HTR-8/SVneo (cell line): ENCODE results near the gene ARHGEF10L.

Experiments used
- DNase-seq: peaks from one replicate; pipeline ENCODE4 v3.0.0; 2011; ENCODE audit warnings: low spot score, mixed read lengths; ENCODE audit not compliant: insufficient read length
- FAIRE-seq: peaks from 2 replicates; lab custom pipeline; 2011; peaks lifted over from hg19 to GRCh38; lab: Jason Lieb, UNC

ARHGEF10L gene

DNA sequence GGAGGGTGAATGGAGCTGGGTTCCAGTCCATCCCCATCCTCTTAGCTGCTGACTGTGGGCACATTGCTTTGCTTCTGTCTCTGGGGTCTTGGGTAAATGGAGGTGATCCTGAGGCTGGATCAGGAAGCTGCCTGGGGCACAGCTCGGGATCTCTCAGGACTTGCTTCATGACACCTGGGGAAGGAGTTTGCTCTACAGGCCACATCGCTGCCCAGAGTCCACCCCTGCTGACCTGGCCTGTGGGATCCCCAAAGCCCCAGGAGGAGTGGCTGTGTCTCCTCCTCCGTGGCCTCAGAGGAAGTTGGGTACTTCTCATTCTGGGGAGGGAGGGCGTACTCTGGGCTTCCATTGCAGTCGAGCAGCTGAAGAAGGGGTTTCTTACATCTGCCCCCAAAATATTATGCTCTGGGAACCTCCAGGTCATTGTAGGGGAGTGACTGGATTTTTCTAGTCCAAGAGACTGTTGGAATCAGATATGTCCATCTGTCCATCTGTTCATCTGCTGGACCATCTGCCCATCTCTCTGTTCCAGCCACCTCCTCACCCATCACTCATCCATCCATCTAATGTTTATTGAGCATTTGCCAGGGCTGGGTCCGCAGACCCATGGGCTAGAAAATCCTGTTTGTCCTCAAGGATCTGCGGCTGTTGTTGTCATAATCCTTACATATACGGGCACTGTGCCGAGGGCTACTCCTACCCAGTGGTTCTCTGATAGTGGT lies 45.9 kb downstream of the ARHGEF10L start:
- FAIRE-seq (no peak), DNase-seq (no peak)

DNA sequence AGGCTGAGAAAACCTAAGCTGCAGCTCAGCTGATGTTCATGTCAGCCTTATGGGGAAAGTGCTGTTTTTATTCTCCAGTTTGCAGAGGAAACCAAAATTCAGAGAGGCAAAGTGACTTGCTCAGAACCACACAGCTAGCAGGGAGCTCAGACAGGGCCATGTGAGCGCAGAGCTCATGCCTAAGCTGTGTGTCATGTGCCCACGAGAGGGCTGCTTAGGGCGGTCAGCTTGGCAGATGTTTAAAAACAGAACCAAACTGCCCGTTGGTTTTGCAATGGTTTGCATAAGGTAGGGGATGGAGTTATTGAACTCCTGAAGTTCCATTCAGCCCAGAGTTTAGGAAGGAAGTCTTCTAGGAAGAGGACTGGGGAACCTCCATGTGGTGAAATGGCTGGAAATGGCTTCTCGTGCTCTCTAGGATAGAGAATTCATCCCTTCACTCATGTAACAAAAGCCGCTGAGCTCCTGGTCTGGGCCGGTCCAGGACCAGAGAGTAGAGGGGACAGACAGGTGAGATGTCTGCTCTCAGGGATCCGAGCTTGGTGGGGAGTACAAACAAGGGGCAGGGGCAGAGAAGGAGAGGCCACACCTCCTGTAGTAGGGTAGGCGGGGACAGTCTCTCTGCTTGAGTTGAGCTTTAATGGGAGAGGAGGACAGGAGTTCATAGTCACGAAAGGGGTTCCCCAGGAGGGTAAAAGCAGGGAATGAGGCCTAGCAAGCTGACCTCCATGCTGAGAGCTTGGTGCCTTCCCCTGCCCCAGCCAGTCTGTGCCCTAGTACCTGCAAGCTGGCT lies 46.9 kb downstream of the ARHGEF10L start:
- DNase-seq (peak; percentile 25), FAIRE-seq (no peak)

DNA sequence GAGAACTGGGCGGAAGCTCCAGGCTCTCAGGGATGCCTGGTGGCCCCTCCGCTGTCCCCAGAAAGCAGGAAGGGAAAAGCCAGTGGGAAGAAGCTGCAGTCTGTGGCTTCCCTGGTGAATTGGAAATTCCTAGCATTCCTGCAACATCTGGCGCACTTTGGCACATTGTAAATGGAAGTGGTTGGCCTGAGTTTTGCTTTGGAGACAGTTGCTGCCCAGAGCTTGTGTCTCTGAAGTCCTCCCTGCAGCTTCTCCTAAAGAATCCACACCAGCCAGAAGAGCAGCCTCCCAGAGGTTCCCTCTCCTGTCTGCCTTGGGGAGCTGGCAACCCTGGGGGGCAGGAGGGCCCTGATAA lies 48.2 kb downstream of the ARHGEF10L start:
- DNase-seq (peak; percentile 41), FAIRE-seq (no peak)

DNA sequence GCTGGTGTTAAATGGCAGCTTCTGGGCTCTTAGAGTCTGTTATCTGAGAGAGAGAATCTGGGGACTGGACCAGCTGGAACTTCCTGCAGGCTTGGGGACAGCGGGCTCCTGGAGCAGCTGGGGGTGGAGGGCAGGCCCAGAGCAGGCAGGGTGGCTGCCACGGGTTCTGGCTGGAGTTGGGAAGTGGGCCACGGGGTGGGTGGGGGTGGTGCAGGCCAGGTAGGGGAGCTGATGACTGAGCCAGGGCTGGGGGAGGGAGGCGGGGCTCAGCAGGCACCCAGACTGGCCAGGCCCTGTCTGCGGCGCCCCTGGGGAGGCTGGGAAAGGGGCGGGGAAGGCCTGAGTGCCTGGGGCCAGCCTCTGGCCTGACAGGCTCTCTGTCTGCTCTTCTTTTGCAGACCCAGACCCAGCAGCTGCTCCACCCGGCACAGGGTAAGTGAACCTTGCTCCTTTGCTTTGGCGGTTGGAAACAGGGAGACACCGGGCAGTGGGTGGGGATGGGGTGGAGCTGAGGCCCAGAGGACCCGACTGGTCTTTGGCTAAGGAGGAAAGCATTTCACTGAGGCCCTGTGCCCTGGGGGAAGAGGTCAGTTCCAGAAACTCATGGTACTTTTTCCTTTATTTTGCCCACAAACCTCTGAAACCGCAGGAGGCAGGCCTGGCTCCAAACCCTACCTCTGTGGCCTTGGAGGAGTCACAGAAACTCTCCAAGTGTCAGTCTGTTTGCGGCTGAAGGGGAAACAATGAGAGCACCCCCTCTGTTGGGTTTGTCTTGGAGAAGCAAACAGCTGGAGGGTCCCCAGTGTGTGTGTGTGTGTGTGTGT lies 48.8 kb downstream of the ARHGEF10L start:
- FAIRE-seq (no peak), DNase-seq (peak; percentile 45)

DNA sequence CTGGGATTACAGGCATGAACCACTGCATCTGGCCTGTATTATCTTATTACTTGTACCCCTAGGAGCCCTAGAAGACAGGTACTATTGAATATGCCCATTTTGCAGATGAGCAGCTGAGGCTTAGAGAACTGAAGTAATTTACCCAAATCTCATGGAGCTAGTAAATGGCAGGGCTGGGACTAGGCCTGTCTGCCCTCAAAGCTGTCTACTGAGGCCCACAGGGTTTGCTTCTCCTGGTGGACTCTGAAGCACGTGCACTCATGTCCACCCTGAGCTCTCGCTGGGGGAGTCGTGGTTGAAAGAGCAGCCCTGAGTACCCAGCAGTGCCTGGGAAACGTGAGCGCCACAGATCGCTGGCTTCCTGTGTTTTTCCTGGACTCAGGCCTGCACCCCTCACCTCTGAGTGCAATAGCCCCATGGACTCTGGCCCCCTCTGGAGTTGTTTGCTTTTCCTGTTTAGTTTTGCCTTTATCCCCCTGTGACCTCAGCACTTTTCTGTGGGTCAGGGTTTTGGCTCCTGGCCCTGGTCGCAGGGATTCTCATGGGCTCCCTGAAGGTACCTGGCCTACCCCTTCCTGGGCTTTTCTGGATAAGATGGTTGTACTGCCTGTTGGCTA lies 52.4 kb downstream of the ARHGEF10L start:
- FAIRE-seq, result no peak
- DNase-seq, result no peak

DNA sequence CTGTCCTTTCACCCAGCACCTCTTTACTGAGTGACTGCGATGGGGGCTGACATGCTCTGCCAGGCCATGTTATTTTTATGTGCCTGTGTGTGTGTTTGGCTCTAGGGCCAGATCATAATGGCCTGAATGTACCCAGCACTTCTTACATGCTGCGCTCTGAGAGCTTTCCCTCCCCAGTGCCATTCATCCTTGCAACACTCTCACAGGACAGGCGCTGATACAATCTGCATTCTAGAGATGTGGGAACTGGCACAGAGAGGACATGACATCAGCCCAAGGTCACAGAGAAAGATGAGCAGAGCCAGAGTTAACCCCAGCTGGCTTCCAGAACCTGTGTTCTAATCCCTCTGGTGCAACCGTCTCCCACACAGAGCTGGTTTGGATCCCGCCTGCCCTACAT lies 54.5 kb downstream of the ARHGEF10L start:
- no peak for FAIRE-seq
- DNase-seq, result no peak

DNA sequence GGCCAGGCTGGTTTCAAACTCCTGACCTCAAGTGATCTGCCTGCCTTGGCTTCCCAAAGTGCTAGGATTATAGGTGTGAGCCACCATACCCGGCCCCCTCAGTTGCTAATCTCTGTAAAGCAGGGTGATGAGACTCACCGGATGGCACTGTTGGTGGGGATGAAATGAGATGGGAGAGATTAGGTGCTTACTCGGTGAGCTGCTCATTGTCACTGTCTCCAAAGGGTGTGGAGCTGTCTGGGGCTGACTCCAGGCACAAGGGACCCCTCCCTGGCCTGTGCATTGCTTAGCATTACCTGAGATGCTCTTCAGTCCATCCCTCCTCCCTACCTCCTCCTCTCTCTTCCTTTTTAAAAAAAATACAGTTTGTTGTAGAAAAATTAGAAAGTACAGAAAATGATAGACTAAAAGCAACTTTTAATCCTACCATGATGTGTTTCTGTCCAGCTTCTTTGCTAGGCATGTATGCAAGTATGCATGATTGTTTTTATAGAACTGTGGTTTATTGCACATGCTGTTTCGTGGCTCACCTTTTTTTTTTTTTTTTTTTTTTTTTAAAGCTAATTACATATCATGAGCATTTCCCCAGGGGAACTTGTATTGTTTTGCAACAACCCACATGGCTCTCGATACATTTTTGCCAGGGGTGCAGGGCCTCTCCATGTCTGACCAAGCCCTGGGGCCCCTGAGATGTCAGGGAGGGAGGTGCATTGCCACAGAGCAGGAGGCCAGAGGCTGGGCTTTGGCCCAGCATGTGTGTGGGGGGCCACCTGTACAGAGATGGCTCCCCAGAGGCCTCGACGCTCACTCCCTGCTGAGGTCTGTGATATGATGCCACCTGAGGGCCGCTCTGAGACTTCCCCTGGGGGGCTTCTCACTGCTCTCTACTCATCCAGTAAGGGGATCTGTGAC lies 55.4 kb downstream of the ARHGEF10L start:
- FAIRE-seq, result no peak

DNA sequence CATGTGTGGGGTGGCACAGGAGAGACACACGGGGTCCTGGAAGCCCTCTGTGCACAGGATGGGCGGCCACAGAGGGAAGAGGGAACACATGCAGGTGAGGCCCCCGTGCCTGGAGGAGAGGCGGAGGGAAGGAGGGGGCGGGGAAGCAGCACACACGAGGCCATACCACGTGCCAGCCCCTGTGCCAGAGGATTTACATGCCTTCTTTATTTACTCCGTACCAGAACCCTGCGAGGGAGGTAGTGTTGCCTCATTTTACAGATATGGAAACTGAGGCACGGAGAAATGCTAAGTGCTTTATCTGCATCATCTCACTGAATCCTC lies 56.1 kb downstream of the ARHGEF10L start:
- FAIRE-seq (no peak), DNase-seq (no peak)

More for the DNA sequence above, 55.4 kb downstream of the ARHGEF10L start:
- no peak for DNase-seq

DNA sequence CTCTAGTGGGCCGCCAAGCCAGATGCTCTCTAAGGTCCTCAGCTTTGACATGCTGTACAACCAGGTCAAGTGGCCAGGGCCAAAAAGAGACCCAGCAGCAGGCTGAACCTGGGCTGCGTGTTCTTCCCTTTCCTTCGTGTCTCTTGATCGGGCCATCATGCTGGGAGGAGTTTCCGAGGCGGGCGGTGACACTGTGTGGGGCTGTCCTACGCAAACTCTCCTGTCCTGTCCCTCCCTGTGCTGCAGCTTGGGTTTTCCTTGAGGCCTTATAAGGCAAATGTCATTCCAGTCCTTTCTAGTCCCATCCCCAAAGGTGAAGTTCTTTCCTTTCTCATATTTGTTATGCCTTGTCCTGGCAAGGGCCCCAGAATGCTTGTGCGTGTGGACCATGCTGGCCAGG lies 56.7 kb downstream of the ARHGEF10L start:
- no peak for DNase-seq
- FAIRE-seq, result no peak

DNA sequence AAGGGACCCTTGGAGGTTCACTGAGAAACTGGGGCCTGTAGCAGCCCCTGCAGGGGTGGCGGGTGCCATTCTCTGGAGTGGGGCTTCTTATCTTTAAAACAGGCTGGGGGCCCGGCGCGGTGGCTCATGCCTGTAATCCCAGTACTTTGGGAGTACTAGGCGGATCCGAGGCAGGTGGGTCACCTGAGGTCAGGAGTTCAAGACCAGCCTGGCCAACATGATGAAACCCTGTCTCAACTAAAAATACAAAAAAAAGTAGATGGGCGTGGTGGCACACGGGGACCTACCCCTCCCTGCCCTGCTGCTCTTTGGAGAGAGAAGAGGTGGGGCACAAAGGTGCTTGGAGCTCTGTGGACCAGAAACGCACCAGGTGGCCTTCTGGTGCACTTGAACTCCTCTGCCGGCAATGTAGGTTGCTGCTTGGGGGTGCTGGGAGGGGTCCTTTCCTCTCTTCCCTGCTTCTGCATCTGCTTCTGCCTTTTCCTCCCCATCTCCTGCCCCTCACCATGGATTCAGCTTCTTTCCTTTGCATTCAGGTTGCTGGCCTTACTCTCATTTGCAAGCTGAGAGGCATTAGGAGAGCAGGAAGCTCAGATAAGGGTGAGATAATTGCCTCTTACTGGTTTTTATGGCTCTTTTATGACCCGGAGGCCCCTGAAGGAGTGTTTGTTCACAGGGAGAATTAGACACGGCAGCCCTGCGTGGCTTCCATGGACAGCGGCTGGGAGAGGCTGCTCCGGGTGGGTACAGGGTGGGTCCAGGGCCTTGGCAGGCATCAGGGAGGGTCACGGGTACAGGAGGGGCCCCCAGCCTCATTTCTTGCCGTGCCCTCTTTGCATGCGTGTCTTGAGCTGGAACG lies 57.4 kb downstream of the ARHGEF10L start:
- FAIRE-seq (no peak), DNase-seq (no peak)

DNA sequence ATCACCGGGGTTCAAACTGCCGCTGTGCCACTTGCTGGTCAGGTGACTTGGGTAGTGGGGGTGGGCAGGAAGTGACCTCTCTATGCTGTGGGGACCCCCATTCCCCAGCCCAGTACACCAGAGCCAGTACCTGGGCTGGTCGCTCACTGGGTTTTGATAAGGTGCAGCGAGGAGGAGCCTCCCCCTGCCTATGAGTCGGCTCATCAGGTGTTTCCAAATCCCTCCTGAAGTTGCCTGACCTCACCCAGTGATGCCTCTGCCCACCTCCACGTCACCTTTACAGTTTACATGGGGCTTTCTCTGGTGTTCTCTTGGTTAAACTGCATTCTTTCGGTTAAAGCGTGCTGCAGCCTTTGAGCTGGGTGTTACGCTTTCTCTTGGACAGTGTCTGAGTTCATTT lies 58.2 kb downstream of the ARHGEF10L start:
- DNase-seq (no peak), FAIRE-seq (no peak)

DNA sequence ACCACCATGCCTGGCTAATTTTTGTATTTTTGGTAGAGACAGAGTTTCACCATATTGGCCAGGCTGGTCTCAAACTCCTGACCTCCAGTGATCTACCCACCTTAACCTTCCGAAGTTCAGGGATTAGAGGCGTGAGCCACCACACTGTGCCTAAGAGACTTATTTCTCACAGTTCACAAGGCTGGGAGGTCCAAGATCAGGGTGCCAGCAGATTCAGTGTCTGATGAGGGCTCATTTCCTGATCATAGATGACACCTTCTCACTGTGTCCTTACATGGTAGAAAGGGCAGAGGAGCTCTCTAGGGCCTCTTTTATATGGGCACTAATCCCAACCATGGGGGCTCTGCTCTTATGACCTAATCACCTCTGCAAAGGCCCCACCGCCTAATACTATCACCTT lies 58.8 kb downstream of the ARHGEF10L start:
- FAIRE-seq (no peak), DNase-seq (no peak)

DNA sequence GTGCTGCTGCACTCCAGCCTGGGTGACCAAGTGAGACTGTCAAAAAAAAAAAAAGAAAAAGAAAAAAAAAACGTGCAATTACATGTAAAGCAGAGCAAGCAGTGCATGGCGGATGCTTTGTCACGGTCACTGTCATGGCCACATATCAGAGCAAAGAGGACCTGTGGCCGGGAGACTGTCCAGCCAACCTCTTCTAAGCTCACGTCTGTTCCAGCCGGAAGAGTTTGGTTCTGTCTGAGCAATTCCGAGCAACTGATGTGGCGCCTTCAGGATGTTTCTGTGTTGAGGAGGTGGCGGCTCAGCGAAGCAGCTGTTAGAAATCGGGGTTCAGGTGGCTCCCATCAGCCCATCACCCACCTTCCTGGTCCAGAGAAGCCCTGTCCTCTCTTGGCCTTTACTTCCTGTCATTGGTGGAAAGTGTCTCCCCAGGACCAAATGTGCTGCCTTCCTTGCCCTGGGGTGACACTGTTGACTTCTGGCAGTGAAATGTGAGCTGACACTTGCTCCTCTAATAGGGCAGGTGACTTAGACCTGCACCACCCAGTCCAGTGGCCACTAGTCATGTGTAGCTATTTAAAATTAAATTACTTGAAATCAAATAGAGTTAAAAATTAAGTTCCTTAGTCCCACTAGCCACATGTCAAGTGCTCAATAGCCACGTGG lies 59.9 kb downstream of the ARHGEF10L start:
- FAIRE-seq (no peak), DNase-seq (no peak)

DNA sequence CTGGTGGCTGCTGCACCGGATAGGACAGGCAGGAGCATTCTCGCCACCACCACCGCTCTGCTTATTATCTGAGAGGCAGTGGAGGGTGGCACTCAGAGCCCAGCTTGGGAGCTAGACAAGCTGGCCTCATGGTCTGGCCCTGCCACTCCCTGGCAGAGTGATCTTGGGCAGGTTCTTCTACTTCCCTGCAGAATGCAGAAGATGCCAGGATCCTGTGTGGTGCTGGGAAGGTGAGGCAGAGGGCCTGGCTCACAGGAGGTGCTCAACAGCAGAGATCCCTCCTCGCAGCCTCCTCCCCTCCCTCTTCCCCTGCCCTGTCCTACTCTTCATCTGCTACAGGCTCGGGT lies 60.4 kb downstream of the ARHGEF10L start:
- no peak for DNase-seq
- no peak for FAIRE-seq

DNA sequence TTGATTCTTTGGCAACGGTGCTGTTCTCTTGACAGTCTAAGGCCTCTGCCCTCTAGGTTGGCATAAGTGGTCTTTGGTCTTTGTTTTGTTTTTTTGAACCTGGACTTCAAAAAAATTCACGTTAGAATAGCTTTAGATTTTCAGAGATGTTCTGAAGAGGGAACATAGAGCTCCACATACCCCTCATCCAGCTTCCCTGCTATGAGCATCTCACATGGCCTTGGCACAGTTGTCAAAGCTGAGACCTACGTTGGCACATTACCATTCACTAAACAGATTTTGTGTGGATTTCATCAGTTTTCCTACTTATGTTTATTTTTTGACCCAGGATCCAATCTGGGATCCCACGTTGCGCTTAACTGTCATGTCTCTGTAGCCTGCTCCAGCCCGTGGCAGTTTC lies 60.8 kb downstream of the ARHGEF10L start:
- FAIRE-seq (no peak), DNase-seq (no peak)

DNA sequence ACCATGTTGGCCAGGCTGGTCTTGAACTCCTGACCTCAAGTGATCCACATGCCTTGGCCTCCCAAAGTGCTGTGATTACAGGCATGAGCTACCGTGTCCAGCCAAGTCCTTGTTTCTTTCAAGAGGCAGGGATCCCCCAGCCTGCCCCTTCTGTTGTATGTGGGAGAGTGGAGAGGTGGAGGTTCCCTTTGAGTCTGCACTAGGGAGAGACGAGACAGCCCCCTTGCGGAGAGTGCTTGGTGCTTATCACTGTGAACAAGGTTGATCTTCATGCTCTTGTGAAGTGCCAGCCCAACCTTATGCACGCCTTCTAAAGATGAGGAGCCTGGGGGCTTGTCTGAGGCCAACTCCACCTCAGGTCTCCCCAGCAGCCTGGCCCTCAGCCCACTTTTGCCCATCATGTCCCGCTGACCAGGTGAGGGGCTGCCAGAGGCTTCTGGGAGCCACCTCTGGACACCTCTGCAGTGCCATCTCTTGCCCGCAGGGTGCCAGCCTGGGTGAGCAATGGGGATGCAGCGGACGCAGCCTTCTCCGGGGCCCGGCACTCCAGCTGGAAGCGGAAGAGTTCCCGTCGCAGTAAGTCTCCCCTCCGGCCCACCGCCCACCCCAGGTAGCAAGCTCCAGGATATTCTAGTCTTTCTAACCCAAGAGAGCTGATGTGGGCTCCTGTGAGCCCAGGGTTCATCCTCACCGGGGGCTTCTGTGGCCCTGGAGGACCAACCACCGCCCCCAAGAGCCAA lies 62.3 kb downstream of the ARHGEF10L start:
- DNase-seq (no peak), FAIRE-seq (no peak)

DNA sequence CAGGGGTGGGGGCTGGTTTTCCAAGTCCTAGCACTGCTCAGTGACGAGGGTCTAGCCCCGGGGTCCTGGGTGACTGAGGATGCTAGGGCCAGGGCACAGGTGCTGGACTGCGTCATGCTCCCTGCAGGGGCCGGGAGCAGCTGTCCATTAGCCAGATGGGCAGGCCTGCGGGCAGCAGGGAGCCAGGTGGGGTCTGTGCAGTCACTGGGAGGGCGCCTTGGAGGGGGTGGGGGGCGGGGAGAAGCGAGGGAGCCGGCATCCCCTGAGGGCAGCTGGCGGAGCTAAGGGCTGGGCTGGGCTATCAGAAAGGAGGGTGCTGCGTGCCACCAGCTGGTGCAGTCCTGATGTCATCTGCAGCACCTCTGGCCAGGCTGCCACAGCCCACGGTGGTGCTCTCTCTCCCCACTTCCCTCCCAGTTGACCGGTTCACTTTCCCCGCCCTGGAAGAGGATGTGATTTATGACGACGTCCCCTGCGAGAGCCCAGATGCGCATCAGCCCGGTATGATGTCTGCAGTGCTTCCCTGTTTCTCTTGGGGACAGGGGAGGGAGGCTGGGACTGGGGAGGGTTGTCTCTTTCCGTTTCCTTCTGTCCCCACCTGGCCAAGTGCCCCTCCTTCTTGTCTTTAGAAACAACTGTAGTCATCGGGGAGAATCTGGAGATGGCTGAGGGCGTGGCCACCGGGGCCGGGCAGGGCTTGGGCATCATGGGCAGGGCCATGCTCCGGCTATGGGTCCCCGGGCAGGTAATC lies 63.8 kb downstream of the ARHGEF10L start:
- no peak for DNase-seq
- FAIRE-seq, result no peak
